Activated T-cell treated with anti-CD3 and anti-CD28 coated beads for 1 hour (primary cell): ENCODE data around the gene RIC8B.
A peak's percentile ranks its signal among the peaks of the same experiment; 100 is the strongest.
"Not testable (repeated sequence)": the region's sequence is repeated elsewhere in the genome, so short reads cannot be mapped to it uniquely, and the experiment has no call there.

Source experiments
- DNase-seq: peaks from one replicate; pipeline ENCODE4 v3.0.0-alpha.2; 2020; ENCODE audit warnings: low read depth

RIC8B gene

DNA sequence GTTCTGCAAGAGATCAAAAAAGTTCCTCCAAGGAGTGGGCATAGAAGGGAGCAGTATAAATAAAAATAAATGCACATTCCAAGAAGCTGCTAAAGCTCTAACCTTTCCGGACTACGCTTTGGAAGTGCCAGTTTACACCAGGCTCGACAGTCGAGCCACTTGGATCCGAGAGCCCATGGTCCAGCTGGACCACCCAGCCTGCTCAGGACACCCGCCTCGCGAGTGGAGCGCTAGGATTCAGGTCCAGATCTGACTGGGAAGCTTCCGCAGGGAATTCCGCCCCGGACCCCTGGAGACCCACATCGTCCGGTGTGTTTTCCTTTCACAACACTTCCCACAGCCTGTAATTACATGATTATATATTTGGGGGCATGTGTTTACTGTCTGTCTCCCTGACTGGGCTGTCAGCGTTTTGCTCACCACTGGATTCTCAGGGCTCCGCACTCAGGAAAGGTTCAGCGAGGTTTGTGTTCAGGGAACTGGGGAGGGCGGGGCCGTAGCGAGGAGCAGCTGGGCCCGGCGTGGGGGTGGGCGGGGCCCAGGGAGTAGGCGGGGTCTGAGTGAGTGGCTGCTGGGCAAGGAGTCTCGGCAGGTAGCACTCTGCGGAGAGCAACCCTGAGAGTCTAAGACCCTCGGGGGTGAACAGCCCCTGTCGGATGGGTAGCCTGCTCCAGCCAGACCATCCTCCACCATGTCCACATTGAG is 128.9 kb downstream of the RIC8B start:
- DNase-seq, result peak; percentile 62

DNA sequence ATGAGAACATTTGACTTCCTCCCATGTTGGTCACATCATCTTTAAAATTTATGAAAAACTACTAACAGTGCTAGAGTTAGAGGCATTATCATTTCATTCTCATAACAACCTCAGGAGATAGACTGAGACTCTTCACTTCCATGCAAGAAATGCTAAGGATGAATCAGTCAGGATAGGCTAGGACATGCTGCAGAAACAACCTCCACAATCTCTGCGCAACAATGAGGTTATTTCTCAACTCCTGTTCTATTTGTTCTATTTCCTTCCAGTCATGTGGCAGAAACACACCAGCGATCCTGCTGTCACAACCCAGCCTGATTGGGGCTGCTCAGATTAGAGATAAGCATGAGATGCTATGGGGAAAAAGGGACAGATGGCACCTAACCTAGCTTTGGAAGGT is 132.2 kb downstream of the RIC8B start:
- DNase-seq, result no peak

DNA sequence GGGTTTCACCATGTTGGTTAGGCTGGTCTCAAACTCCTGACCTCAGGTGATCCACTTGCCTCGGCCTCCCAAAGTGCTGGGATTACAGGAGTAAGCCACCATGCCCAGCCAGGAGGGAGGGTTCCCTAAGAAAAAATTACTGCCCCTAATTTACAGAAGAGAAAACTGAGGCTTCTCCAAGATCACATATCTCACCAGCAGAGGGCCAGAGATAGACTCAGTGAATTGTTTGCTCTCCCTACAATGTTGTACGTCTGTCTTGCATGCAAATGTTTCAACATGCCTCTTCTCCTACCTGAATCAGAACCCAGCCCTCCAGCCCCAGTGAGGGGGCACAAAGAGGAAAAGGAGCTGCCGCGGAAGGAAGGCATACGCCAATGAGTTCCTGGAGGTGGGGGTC is 132.9 kb downstream of the RIC8B start:
- DNase-seq, result no peak

DNA sequence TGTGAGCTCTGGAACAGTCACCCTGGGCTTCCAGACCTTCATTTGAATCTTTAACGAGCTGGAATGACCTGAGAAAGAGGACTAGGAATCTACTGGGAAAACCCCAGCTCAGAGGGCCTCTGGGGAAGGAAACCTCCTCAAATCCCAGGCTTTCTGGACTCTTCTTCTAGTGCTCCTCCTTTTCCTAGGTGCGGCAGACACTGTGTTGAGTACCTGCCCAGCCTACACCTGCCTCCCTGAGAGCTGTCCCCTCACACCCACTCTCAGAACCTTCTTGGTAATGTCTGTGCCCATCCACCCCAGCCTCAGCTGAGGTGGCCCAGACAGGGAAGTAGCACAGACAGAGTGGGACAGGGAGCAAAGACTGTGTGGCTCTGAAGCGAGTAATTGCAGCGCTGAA is 133.4 kb downstream of the RIC8B start:
- DNase-seq, result no peak

DNA sequence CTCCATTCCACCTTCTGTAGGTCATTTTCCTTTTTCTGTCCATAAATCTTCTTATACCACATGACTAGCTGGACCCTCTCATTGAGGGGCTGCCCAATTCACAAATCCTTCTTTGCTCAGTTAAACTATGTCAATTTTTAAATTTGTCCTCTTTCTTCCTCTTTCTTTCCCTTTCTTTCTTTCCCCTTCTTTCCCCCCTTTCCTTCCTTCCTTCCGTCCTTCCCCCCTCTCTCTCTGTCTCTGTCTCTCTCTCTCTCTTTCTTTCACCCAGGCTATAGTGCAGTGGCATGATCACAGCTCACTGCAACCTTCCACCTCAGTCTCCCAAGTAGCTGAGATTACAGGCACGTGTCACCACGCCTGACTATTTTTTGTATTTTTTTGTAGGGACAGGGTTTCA is 134.1 kb downstream of the RIC8B start:
- no peak for DNase-seq

DNA sequence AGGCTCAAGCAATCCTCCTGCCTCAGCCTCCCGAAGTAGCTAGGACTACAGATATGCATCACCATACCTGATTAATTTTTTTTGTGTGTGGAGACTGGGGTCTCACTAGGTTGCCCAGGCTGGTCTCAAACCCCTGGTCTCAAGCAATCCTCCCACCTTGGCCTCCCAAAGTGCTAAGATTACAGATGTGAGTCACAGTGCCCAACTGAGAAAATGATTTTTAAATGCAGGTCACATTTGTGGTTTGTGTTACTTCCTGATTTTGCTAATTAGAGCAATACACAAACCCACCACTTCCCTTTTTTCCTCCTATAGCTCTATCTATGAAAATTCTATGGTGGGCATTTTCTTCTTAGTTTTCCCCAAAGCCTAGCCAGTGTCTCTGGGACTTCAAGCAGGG is 135.7 kb downstream of the RIC8B start:
- no peak for DNase-seq

DNA sequence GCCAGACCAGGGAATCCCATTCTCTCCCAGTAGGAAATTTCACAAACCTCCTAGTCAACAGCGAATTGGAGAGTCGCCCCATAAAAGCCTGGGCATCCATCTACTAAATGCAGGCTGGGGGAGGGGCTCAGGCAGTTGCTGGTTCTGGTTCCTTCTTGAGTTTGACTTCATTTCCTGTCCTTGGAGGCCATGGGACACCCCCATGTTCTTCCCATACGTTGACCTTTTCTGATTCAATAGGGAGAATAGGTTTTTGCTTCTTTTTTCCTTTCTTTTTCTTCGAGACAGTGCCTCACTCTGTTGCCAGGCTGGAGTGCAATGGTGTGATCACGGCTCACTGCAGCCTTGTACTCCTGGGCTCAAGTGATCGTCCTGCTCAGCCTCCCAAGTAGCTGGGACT is 137.1 kb downstream of the RIC8B start:
- DNase-seq, result no peak

DNA sequence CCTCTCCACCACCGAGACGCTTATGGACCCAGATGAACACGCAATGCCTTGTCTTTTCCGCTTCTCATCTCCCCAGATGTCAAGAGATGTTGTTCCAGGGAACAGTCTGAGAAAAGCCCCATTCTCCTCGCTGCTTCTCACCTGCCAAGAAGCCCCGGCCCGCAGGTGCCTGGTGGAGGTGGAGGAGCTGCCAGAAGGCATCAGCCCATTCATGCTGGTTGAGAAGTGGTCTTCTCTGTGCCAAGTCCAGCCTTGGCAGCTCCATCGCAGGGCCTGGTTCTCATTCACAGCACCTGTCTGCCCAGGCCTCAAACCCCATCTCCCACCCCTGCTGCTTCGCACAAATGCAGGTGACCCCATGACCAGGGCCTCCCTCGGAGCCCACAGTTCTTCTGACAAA is 139.0 kb downstream of the RIC8B start:
- no peak for DNase-seq

DNA sequence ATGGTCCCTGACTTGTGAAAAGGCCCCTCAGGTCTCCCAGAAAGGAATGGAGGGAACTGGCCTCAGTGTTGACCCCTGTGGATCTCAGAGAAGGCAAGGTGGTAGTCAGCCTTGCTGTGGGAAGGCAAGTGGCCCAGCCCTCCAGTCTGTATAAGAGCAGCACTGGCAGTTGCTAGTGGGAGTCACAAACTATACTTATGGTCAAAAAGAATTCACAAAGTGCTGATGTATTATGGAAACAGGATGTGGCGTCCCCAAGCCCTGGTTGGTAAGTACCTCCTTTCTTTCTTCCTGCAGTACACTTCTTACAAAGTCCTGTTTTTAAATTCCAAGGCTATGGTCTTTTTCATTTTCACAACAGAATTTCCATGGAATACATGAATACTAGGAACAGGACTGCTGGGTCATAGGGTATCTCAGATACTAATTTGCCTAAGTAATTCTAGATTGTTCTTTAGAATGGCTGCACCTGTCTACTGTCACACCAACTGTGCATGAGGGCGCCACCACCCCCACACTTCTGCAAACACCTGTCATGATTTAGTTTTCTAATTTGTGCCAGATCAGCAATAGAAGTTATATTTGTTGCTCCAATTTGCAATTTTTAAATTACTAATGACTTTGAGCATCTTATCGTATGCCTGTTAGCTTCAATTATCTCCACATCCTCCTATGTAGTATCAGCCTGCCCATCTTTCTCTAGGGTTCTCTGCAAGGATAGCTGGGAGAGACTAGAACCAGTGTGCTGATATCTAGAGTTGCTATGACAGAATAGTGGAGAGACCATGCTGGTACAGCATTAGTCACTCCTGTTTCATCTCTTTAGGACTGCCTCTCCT is 140.5 kb downstream of the RIC8B start:
- DNase-seq, result no peak

DNA sequence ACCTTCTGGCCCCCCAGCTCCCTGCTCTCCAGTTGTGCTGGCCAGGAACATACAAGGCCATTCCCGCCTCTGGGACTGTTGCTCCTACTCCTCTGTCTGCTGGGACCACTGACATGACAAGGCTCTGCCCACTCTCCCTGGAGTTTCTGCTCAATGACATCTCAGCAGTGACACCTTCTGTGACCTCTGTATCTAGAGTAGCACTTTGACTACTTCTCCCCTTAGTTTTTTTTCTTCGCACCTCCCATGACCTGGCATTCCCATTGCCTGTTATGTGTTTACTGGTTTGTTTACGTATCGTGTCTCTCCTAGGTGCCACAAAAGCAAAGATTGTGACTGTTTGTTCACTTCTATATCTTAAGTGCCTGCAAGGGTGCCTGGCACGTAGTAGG is 141.1 kb downstream of the RIC8B start:
- DNase-seq, result no peak

DNA sequence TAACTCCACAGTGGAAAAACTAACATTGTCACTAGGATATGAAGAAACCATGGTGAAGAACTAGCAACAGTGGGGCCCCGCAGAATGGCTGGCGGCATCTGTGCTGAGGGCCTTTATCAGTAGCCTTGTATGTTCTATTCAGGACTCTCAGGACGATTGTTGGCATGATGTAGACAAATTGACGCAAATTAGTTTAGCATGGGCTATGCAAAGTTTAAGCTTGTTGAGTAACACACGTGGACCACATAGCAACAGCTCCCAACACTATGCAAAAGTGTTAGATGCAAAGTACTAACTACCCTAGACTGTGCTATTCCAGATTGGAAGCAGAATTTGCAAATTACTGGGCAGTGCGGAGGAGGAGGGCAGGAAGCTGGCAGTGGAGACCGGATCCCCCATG is 143.0 kb downstream of the RIC8B start:
- no peak for DNase-seq

DNA sequence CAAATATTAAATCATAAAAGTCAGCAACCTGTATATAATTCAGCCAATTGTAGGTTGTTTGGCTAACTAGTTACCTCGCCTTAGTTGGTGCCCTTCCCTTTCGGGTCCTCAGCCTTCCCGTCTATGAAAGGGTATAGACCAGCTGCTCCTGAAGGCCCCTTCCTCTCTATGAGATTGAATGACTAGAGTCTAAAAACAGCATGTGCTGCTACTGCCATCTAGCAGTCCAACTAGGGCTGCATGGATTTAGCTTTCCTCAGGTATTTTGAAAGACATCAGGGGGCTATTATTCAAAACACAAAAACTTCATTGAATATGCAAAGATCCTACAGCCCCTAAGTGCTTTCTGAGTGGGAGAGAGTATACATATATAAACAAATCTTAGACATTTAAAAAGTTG is 144.3 kb downstream of the RIC8B start:
- no peak for DNase-seq

DNA sequence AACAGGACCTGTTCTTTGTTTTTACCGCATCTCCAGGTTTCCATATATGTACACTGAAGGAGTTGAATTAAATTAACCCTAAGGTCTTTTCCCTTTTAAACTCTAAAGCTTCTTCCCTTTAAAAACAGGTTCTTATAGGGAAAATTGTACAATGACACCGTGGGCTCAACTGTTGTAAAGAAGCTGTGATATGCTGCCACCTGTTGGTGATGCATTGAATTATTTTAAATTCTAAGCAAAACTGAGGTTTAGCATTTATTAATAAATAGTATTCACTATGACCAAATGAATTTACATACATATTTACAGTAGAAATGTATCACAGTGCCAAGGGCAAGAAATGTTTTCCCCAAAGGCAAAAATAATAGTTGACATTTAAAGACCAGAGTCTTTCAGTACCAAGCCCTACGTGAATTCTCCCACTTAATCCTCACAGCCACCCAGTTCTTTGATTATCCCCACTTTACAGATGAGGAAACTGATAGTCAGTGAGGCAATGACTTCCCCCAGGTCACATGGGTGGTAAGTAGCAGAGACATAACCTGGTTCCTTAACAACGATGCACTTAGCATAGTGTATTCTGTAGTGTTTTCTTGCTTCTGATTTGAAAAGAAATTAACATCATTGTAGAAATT is 145.5 kb downstream of the RIC8B start:
- no peak for DNase-seq

DNA sequence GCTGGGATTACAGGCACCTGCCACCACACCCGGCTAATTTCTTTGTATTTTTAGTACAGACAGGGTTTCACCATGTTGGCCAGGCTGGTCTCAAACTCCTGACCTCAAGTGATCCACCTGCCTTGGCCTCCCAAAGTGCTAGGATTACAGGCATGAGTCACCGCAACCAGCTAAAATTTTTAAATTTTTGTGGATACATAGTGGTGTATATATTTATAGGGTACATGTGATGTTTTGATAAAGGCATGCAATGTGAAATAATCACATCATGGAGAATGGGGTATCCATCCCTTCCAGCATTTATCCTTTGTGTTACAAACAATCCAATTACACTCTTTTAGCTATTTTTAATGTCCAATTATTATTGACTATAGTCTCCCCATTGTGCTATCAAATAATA is 147.5 kb downstream of the RIC8B start:
- DNase-seq, result not testable (repeated sequence)

DNA sequence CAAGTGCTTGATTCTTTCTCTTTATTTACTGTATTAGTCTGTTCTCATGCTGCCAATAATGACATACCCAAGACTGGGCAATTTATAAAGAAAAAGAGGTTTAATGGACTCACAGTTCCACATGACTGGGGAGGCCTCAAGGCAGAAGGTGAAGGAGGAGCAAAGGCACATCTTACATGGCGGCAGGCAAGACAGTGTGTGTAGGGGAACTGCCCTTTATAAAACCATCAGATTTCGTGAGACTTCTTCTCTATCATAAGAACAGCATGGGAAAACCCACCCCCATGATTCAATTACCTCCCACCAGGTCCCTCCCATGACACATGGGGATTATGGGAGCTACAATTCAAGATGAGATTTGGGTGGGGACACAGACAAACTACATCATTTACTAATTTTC is 149.1 kb downstream of the RIC8B start:
- not testable (repeated sequence) for DNase-seq

DNA sequence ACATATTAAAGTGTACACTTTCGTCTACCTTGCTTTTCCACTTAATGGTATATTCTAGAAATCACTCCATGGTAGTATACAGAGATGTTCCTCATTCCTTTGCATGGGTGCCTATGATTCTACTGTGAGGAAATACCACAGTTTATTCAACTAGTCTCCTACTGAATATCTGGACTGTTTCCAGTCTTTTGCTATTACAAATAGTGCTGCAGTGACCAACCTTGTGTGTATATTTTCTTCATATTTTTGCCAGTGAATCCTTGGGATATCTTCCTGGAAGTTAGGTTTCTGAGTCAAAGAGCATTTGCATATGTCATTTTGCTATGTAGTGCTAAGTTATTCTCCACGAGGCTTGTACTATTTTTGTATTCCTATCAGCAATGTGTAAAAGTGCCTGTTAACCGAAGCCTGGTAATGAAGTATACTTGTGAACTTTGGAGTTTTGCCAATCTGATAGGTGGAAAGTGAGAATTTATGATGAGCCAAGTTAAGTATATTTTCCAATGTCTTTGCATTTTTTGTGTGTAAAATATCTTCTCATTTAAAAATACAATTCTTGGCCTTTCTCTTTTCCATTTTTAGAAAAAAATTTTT is 149.9 kb downstream of the RIC8B start:
- no peak for DNase-seq

DNA sequence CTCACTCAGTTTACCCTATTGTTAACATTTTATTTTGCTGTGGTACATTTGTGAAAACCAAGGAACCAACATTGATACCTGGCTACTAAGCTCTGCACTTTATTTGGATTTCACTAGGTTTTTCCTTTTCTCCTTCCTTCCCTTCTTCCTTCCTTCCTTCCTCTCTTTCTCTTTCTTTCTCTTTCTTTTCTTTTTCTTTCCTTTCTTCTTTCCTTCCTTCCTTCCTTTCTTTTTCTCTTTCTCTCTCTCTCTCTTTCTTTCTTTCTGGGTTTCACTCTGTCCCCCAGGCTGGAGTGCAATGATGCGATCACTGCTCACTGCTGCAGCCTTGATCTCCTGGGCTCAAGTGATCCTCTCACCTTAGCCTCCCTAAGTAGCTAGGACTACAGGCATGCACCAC is 152.2 kb downstream of the RIC8B start:
- no peak for DNase-seq

DNA sequence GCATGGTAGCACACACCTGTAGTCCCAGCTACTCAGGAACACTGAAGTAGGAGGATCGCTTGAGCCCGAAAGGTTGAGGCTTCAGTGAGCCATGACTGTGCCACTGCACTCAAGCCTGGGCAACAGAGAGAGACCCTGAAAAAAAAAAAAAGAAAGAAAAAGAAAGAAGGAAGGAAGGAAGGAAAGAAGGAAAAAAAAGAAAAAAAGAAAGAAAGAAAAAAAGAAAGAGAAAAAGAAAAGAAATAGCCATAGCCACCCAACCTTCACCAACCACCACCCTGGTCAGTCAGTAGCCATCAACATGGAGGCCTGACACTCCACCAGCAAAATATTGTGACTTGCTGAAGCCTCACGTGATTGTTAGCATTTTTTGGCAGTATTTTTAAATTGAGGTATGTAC is 159.8 kb downstream of the RIC8B start:
- DNase-seq, result no peak
